HG03457 (cell line): ENCODE results near the gene BANK1.

Experiments
- ATAC-seq: cut with Tn5 transposase; IDR thresholded peaks from one replicate; pipeline ENCODE4 v1.9.1; 2021; ENCODE audit warnings: moderate number of reproducible peaks; ENCODE audit not compliant: unreplicated experiment

BANK1 gene, protein sequence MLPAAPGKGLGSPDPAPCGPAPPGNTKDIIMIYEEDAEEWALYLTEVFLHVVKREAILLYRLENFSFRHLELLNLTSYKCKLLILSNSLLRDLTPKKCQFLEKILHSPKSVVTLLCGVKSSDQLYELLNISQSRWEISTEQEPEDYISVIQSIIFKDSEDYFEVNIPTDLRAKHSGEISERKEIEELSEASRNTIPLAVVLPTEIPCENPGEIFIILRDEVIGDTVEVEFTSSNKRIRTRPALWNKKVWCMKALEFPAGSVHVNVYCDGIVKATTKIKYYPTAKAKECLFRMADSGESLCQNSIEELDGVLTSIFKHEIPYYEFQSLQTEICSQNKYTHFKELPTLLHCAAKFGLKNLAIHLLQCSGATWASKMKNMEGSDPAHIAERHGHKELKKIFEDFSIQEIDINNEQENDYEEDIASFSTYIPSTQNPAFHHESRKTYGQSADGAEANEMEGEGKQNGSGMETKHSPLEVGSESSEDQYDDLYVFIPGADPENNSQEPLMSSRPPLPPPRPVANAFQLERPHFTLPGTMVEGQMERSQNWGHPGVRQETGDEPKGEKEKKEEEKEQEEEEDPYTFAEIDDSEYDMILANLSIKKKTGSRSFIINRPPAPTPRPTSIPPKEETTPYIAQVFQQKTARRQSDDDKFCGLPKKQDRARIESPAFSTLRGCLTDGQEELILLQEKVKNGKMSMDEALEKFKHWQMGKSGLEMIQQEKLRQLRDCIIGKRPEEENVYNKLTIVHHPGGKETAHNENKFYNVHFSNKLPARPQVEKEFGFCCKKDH

DNA sequence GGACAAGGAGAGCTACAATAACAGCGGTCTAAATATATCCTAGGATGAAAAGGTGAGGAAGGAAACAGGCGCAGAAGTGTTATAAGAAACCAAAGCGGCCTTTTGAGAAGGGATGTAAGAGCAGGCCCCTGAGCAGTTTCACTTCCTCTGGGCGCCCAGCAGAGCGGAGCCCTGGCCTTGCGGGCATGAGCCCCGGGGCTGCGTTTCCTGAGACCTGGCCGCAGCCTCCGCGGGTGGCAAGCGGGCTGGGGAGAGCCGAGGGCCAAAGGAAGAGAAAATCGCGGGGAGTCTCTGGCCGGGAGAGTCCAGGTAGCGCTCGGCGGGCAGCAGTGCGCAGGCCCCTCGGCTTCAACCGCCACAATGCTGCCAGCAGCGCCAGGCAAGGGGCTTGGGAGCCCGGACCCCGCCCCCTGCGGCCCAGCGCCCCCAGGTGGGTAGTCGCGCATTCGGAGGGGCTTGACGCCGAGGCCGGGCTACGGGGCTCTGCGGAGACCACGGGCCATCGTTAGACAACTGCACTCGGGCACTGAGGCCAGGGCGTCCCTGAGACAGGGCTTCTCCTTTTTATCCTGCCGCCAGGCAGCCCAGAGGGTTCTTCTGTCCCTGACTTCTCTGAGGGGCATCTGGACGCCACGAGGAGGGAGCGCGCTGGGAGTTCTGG is at the start of gene BANK1:
BANK1 (plus strand) TSS at position 210 of the 661 bp plus-strand sequence; CDS start at position 361, 151 bp downstream.
- peak; percentile 98 for ATAC-seq

DNA sequence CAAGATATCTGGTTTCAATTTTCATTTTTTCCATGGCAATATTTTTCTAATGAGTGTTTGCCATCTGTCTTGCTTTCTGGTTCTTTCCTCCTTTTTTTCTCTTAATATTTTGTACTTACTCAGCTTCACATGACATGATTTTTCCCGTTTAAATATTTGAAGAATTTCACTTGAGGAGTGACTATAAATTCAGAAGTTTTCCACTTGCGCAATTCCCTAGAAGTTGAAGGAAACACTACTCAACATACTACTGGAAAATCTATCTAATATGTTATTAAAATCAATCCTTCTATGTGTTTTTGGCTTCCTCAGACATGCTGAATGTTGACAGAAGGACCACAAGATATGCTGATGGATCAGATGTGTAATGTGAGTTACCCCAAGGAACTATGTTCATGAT is 36.8 kb upstream of the BANK1 start:
- no peak for ATAC-seq

DNA sequence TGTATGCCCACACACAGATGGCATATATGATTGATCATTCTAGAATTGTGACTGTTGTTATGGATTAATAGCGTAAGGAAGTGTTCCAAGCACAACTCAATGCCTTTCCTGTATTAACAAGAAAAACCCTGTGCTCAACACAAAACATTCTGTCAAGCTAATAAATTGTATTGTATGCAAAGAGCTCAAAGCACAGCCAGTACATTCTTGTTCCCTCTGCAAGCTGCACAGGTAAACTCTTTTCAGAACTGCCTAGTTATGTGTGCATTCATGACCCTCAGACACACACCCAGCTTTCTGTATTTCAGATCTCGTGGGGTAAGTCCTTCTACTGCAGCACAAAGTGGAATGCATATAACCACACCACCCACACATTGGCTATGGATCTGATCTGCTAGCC is 34.3 kb upstream of the BANK1 start:
- no peak for ATAC-seq

DNA sequence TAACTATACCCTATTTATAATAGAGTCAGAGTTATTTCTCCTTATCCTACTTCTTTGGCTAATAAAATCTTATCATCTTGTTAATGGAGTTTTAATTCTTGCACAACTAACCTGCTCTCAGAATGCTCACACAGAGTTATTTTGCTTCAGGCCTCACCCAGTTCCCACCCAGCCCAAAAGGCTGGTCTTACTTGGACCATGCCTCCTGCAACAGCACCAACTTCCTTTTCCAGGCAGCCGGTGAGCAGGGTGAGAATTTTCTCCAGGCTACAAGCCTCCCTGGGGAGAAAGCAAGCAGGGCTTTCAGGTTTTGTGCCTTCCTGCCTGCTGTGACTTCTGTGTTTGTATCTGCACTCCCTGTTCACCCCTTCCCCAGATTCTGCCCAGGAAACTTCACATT is 29.1 kb upstream of the BANK1 start:
- ATAC-seq: no peak

DNA sequence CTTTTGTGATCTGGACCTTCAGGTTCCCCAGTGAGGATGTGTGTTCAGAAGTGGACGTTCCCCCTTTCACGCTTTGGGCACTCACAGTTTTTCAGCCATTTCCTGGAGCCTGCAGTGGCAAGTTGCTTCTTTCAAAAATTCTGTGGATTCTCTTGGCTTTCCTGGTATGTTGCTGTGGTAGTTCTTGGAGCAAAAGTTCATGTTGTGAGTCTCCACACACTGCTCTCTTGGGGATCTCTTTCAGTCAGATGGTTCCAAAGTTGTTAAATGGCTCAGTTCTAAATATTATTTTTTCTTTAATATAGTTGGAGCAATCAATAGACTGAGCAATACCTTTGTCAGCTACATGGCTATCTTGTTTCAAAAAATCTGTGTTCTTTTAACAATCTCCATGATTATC is 28.5 kb upstream of the BANK1 start:
- ATAC-seq: no peak

DNA sequence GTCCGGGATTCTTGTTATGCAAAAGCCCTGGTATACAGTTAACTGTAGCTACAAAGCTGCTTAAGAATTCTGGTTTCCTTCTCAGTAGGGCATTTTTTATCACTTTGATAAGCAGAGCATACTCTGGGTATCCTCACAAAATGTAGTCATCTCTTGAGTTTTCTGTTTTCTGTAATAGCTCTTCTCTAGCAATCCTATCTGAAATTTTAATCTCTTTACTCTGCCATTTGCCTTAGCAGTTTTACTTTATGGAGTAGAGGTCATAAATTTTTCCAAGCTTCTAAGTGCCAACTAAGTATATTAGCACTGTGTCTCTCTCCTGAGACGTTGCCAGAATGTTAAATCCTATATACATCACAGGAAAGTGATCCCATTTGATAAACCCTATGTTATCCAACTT is 28.0 kb upstream of the BANK1 start:
- no peak for ATAC-seq

DNA sequence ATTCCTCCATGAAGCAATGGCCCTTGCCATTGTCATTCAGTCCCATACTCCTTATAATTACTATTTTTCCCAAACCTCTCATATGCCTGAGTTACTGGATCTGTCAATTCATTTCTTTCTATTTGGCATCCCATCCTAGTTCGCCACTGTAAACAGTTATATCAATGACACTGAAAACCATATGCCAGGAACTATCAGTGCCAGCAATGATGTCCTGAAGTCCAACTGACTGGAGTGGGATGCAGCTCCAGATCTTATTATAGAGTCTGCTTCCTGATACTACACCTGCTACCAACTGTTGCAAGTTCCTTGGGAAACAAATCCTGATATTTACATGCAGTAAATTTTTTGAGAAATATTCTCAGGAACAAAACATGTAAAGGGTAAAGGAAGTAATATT is 27.0 kb upstream of the BANK1 start:
- no peak for ATAC-seq

DNA sequence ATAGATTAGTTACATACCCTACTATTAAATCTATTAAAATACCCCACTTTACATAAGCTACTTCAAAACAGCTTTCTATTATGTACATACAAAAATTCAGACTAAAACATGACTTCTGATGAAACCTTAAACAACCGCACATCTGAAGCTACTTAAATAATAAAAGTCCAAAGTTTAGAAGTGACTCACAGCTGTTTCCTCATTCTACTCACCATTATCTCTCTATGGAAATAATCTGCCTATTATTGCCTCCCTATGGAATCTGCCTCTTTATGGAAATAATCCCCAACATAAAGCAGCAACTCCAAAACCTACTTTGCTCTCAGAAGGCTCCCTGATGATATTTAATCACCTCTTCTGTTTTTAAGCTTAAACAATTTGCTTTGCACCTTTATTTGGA is 15.7 kb upstream of the BANK1 start:
- no peak for ATAC-seq

DNA sequence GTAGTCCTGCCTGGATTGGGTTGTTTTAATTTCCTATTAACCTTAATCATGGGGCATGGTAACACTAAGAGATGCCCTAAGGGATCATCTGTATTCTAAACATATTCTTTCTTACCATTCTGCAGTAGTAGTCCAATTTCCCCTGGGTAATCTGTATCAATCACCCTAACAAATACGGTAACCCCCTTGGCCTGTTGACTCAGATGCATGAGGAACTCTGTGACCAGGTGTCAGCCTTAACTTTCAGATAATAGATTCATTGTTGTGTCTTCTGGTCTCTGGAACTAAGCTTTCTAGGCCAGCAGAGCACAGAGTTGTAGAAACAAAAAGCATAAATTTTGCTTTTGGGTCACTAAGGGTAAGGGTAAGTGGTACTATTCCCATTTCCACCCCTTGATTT is 13.1 kb upstream of the BANK1 start:
- ATAC-seq: no peak

DNA sequence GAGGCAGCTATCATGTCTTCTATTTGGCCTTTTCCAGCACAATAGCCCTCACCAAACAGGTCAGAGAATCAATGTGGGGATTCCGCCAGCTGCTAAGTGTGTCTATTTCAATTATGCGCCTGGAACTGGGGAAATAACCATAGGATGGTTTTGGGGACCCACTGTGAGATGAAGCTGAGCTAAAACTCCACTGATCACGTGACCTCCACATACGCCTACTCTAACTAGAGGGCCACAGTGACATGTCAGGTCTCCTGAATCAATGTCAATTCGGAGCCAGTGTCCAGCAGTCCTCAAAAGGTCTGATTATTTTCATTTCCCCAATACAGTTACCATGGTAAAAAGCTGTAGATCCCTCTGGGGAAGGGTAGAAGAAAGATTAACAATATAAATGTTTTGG is 10.2 kb upstream of the BANK1 start:
- no peak for ATAC-seq

DNA sequence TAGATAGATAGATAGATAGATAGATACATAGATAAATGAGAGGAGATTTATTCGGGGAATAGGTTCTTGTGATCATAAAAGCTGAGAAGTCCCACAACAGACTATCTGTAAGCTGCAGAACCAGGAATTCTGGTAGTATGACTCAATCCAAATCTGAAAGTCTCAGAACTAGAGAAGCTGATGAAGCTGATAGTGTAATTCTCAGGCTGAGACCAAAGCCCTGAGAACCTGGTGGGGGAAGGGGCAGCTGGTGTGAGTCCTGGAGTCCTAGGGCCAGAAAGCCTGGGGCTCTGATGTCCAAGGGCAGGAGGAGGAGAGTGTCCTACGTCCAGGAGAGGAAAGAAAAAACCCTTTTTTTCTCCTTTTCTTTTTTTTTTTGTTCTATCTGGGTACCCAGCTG is 8.0 kb upstream of the BANK1 start:
- ATAC-seq: no peak

DNA sequence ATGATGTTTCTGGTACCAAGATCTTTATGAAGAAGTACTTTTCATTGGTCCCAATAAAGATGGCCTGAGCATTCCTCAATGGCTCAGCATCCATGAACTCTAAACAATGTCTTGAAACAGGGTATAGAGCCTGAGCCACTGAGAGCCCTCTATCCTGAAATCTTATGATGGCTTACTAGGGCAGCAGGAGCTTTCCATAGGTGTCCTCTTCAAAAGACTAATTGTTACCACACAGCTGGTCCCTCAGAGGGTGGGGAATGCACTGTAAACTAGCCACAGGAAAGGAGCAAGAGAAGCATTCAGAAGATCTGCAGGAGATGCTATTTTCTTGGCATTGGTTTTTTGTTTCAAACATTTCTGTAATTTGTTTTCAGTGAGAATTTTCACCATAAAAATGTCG is 5.6 kb upstream of the BANK1 start:
- no peak for ATAC-seq

DNA sequence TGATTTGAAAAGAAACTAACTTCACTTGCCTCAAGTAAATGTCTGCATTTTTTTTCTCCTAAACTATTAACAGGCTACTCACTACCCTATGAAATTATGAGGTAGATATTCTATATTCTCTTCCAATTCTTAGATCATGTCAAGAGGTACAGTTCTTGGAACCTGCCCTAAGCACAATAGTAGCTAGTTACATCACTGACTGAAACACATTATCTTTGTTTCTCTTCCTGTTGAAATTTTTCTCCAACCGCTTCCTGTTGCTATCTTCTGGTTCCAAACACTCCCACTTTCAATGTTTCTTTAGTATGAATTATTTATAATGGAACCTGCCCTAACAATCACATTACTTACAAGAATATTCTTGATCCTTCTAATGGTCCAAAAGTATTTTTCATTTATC is 5.0 kb upstream of the BANK1 start:
- no peak for ATAC-seq

DNA sequence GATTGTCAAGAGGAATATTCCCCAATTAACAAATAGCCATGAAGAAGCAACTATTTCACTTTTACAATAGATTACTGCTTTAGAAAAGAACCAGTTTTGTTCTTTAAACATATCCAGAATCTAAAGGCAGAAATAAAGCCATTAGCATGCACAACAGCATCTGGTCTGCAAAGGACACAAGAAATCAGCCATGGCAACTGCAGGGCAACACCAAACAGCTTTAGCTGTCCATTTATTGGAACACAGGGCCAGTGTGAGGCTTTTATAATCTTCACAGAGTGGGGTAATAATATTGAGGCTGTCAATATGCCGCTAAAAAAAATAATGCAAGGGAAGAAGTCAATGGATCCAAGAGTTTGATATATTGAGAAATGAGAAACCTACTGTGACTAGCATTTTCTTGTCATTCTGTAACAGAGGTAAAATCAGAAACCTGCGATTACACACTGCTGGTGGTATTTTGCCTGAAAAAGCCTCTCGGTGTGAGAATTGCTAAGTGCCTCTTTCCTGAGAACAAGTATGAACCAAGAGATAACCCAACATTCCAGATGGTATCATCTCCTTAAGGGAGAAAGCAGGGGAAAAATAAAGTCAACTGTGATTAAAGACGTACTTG is 2.7 kb upstream of the BANK1 start:
- no peak for ATAC-seq

DNA sequence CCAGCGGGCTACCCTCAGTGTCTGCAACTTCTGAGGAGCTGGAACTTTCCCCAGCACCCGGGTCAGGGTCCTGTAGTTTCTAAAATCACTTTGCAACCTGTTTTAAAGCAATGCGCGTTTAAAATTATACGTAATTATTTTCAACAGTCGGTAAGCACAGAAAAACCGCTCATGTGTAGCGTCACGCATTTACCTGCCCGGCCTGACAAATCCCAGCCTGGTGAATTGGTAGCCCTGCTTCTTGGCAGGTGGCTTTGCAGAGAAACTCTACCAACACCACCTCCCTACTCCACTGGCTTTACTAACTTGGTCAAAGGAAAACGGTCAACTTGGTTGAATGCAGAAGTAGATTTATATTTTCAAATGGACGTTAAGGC is 640 bp downstream of the BANK1 start:
- peak; percentile 9 for ATAC-seq

DNA sequence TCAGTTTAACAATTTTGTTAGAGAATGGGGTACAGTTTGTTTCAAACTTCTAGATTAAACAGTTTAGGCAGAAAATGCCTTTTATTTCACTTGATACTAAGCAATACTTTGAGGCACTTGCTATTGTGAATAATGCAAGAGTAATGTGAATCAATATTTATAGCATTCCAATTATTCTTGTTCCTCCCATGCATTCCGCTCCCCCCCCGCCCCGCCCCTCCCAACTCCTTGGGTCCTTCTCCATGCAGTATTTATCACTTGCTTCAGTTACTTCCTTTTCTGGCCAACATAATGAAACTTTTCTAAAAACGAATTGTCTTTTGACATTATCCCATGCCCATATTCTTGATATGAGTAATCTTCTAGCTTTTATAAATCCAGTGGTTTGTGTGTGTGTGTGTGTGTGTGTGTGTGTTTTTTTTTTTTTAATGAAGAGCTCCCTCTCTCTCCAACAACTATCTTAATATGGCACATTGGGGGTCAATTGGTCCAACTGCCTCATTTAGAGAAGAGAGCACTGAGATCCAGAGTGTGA is 1.6 kb downstream of the BANK1 start:
- ATAC-seq: no peak

DNA sequence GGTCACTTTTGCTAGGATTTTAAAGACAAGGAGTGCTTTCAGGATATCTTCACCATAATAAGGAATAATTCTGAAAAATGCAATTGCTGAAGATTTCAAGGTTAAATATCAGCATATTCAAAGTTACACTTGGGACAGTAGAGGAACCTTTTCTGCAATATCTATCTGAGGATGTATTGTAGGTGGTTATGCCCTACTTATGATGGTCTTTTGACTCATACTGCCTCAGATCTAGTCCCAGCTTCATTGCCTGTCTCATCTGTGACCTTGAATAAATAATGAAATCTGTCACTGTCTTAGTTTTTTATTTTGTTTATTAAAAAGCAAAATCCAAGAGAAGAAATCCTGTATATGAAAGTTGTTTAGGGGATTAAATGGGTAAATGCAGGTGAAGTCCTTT is 2.9 kb downstream of the BANK1 start:
- no peak for ATAC-seq

DNA sequence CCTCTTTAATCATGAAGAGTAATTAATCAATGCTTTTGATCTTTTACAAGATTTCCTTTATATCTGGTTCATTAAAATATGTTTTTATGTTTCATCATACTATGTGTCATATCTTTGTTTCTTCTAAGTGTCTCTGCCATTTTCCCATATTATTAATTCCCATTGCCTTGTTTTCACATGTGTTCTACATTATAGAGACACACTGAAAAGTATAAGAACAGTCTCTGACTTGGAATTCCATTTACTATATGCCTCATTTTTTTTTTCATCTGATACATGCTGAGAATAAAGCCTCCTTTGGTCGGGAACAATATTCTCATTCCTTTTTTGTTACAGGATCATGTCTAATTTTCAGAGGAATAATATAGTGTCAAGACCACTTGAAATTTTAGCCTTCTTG is 4.3 kb downstream of the BANK1 start:
- no peak for ATAC-seq

DNA sequence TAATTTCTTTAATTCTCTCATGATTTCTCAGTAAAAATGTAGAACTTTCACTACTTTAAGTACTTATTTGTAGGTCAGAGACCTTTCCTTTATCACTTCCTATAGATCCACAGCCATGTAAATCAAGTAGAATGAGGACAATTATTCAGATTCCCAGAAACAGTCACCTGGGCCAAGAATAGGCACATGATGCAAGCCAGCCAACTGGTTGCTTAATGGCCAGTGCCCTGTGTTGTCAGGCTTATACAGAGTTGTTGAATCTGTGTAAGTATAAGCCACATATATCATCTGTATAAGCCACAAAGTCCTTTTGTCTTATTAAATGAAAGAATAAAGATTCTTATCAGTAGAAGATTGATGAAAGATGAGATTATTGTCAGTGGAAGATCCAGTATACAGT is 5.2 kb downstream of the BANK1 start:
- no peak for ATAC-seq

DNA sequence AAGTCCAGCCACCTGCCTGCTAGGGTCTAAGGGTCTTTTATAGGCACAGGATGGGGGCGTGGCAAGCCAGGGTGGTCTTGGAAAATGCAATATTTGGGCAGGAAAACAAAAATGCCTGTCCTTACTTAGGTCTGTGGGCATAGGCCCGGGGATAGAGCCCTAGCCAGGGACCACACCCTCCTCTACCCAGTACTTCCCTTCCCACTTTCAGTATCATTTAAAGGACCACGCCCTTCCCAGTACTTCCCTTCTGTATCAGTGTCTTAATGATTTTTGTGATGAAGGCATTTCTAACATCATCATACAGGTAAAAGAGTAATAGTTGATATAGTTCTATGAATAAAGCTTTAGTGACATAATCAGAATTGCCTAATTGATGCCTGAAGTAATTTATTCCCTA is 11.4 kb downstream of the BANK1 start:
- no peak for ATAC-seq

DNA sequence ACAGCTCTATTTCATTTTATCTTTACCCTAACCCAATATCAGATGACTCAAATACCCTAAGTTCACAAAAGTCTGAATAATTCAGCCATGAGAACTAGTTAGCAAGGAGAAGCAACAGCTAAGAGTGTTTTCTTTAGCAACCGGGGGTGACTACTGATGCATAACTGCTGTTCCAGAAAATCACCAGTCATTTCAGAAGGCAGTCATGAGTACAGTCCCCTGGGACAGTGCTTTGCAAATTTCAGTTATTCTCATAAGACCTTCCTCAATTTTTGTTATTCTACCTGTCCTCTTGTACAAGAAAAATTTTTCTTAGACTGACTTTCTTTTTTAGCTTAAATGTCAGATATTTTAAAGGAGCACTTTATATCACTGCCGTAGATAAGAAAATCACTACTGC is 16.4 kb downstream of the BANK1 start:
- peak; percentile 96 for ATAC-seq
